Activated CD4-positive, alpha-beta memory T cell treated with anti-CD3 and anti-CD28 coated beads for 36 hours (primary cell): Measurements from ENCODE around the gene S100A7A. TPM values are rescaled to one million over a fixed set of nuclear protein-coding genes. Genes with fewer than 3 reads are reported as not detected.

Source experiments
- CTCF ChIA-PET: fragments of 350-600 bp; sonication (Branson Sonifier 250); formaldehyde crosslinking; loops from one replicate; lab custom pipeline; 2021; ENCODE audit warnings: antibody characterized with exemption, inconsistent platforms; lab: Charles Lee
- POLR2A ChIA-PET: fragments of 350-600 bp; sonication (Branson Sonifier 250); formaldehyde crosslinking; loops from one replicate; lab custom pipeline; 2021; ENCODE audit warnings: antibody characterized with exemption; lab: Charles Lee
- DNase-seq: peaks from one replicate; pipeline ENCODE4 v3.0.0-alpha.2; 2020
- H3K27ac Mint-ChIP-seq: one replicate; pipeline ENCODE4 v1.8.0; 2021; ENCODE audit warnings: mixed read lengths
- H3K27me3 Mint-ChIP-seq: one replicate; pipeline ENCODE4 v1.8.0; 2021; ENCODE audit warnings: mixed read lengths
- H3K36me3 Mint-ChIP-seq: one replicate; pipeline ENCODE4 v1.8.0; 2021; ENCODE audit warnings: mixed read lengths
- H3K4me1 Mint-ChIP-seq: one replicate; pipeline ENCODE4 v1.8.0; 2021; ENCODE audit warnings: low read depth, mixed read lengths
- H3K4me3 Mint-ChIP-seq: one replicate; pipeline ENCODE4 v1.8.0; 2021; ENCODE audit warnings: mild to moderate bottlenecking, mixed read lengths
- H3K9me3 Mint-ChIP-seq: one replicate; pipeline ENCODE4 v1.8.0; 2021; ENCODE audit warnings: mixed read lengths
- intact Hi-C: fragments of 100-400 bp; cut with micrococcal nuclease; formaldehyde crosslinking; loops from one replicate; pipeline ENCODE4 v1.15.1; 2023
- total RNA-seq, 2 experiments: library from RNA; stranded (reverse); gene quantifications; one replicate each; pipeline ENCODE4 v1.2.3, GENCODE V29; 2021

Gene S100A7A
- total RNA-seq, 2 experiments from 2014 or later, result not detected

- no peak overlapping the region for H3K4me3 Mint-ChIP-seq
- ChIA-PET CTCF (interaction anchor here (1.4 kb wide), 1 partner anchor 79 kb away, joined by 3 read pairs; no protein-coding TSS in a partner anchor), POLR2A (no interaction called here)
- no peak overlapping the region for H3K27ac Mint-ChIP-seq
- DNase-seq, result no peak
- peaks cover under 1% of the 10 kb centered on the region for H3K36me3 Mint-ChIP-seq
- peaks cover 6% of the 10 kb centered on the region for H3K4me1 Mint-ChIP-seq
- peaks cover 8% of the 10 kb centered on the region for H3K27me3 Mint-ChIP-seq
- intact Hi-C loops, result no loop called here
- peaks cover 4% of the 10 kb centered on the region for H3K9me3 Mint-ChIP-seq
These were observed 29.3 kb upstream of the S100A7A start for GRCh38 chr1:153387001-153387400.

- peaks cover 3% of the 10 kb centered on the region for H3K9me3 Mint-ChIP-seq
- H3K27ac Mint-ChIP-seq, result no peak overlapping the region
- H3K4me3 Mint-ChIP-seq, result no peak overlapping the region
- CTCF ChIA-PET, result no interaction called here
- H3K36me3 Mint-ChIP-seq, result no peaks in the 10 kb centered on the region
- POLR2A ChIA-PET, result no interaction called here
- H3K4me1 Mint-ChIP-seq, result peaks cover 6% of the 10 kb centered on the region
- DNase-seq, result no peak
- intact Hi-C loops, result no loop called here
- H3K27me3 Mint-ChIP-seq, result peaks cover 4% of the 10 kb centered on the region
These were observed 28.5 kb upstream of the S100A7A start for GRCh38 chr1:153387785-153388184.

- Mint-ChIP-seq H3K36me3 (no peaks in the 10 kb centered on the region), H3K4me3 (no peak overlapping the region), H3K27ac (no peak overlapping the region), H3K4me1 (peaks cover 6% of the 10 kb centered on the region), H3K27me3 (peaks cover 8% of the 10 kb centered on the region), H3K9me3 (no peaks in the 10 kb centered on the region)
- no peak for DNase-seq
- ChIA-PET CTCF (no interaction called here), POLR2A (no interaction called here)
- intact Hi-C loops, result no loop called here
These were observed 26.9 kb upstream of the S100A7A start for GRCh38 chr1:153389401-153389800.

GRCh38 chr1:153389973-153390879 lies 26.1 kb upstream of the S100A7A start:
- POLR2A ChIA-PET, result no interaction called here
- H3K27ac Mint-ChIP-seq, result no peak overlapping the region
- CTCF ChIA-PET, result no interaction called here

GRCh38 chr1:153390938-153391710 lies 25.2 kb upstream of the S100A7A start, which contains the start of gene S100A8:
TSS of gene S100A8 (minus strand) at chr1:153391073. CDS start at chr1:153390535, 538 bp downstream.
- no peak within 1 kb of the TSS for H3K4me3 Mint-ChIP-seq
- H3K4me1 Mint-ChIP-seq, result peaks cover 6% of the 10 kb centered on the region
- POLR2A ChIA-PET, result no interaction called here
- intact Hi-C loops, result no loop called here
- peaks cover 14% of the 10 kb centered on the region for H3K27me3 Mint-ChIP-seq
- H3K9me3 Mint-ChIP-seq, result no peaks in the 10 kb centered on the region
- H3K27ac Mint-ChIP-seq, result no peak within 1 kb of the TSS
- H3K36me3 Mint-ChIP-seq, result no peaks in the 10 kb centered on the region
- no peak for DNase-seq
- CTCF ChIA-PET, result no interaction called here

More at GRCh38 chr1:153389973-153390879, 26.1 kb upstream of the S100A7A start:
- H3K36me3 Mint-ChIP-seq, result no peaks in the 10 kb centered on the region
- intact Hi-C loops, result no loop called here
- peaks cover 9% of the 10 kb centered on the region for H3K27me3 Mint-ChIP-seq
- H3K4me3 Mint-ChIP-seq, result no peak overlapping the region
- DNase-seq, result no peak
- no peaks in the 10 kb centered on the region for H3K9me3 Mint-ChIP-seq
- H3K4me1 Mint-ChIP-seq, result peaks cover 6% of the 10 kb centered on the region

GRCh38 chr1:153392258-153392657 lies 24.1 kb upstream of the S100A7A start:
- intact Hi-C loops, result no loop called here
- no peaks in the 10 kb centered on the region for H3K9me3 Mint-ChIP-seq
- ChIA-PET CTCF (no interaction called here), POLR2A (no interaction called here)
- DNase-seq, result no peak
- no peaks in the 10 kb centered on the region for H3K4me1 Mint-ChIP-seq
- no peaks in the 10 kb centered on the region for H3K36me3 Mint-ChIP-seq
- H3K27ac Mint-ChIP-seq, result no peak overlapping the region
- H3K27me3 Mint-ChIP-seq, result peaks cover 15% of the 10 kb centered on the region
- H3K4me3 Mint-ChIP-seq, result no peak overlapping the region

GRCh38 chr1:153392822-153393221 lies 23.5 kb upstream of the S100A7A start:
- Mint-ChIP-seq H3K27ac (no peak overlapping the region), H3K27me3 (peaks cover 15% of the 10 kb centered on the region), H3K4me3 (no peak overlapping the region), H3K9me3 (no peaks in the 10 kb centered on the region), H3K36me3 (no peaks in the 10 kb centered on the region), H3K4me1 (no peaks in the 10 kb centered on the region)
- ChIA-PET POLR2A (no interaction called here), CTCF (no interaction called here)
- DNase-seq, result no peak
- intact Hi-C loops, result no loop called here

- intact Hi-C loops, result no loop called here
- no peak for DNase-seq
- H3K9me3 Mint-ChIP-seq, result no peaks in the 10 kb centered on the region
- ChIA-PET CTCF (interaction anchor here (1.4 kb wide), 1 partner anchor 42 kb away, joined by 3 read pairs; no protein-coding TSS in a partner anchor), POLR2A (no interaction called here)
- H3K4me3 Mint-ChIP-seq, result no peak overlapping the region
- H3K36me3 Mint-ChIP-seq, result no peaks in the 10 kb centered on the region
- H3K27ac Mint-ChIP-seq, result no peak overlapping the region
- H3K4me1 Mint-ChIP-seq, result no peaks in the 10 kb centered on the region
- peaks cover 16% of the 10 kb centered on the region for H3K27me3 Mint-ChIP-seq
These were observed 22.4 kb upstream of the S100A7A start for GRCh38 chr1:153393926-153394325.

- H3K27me3 Mint-ChIP-seq, result peaks cover 17% of the 10 kb centered on the region
- no peaks in the 10 kb centered on the region for H3K4me1 Mint-ChIP-seq
- no peak for DNase-seq
- H3K36me3 Mint-ChIP-seq, result no peaks in the 10 kb centered on the region
- H3K4me3 Mint-ChIP-seq, result no peak overlapping the region
- intact Hi-C loops, result no loop called here
- POLR2A ChIA-PET, result no interaction called here
- no peaks in the 10 kb centered on the region for H3K9me3 Mint-ChIP-seq
- CTCF ChIA-PET, result interaction anchor here (1.4 kb wide), 1 partner anchor 42 kb away, joined by 3 read pairs; no protein-coding TSS in a partner anchor
- no peak overlapping the region for H3K27ac Mint-ChIP-seq
These were observed 21.9 kb upstream of the S100A7A start for GRCh38 chr1:153394391-153394790.

GRCh38 chr1:153395136-153395685 lies 21.1 kb upstream of the S100A7A start:
- H3K4me1 Mint-ChIP-seq, result no peaks in the 10 kb centered on the region
- no peaks in the 10 kb centered on the region for H3K9me3 Mint-ChIP-seq
- H3K36me3 Mint-ChIP-seq, result no peaks in the 10 kb centered on the region
- CTCF ChIA-PET, result interaction anchor here (0.9 to 1.4 kb wide), 2 partner anchors 9 to 43 kb away, joined by 3 read pairs; no protein-coding TSS in a partner anchor
- no peak for DNase-seq
- peaks cover 15% of the 10 kb centered on the region for H3K27me3 Mint-ChIP-seq
- H3K4me3 Mint-ChIP-seq, result no peak overlapping the region
- intact Hi-C loops, result no loop called here
- H3K27ac Mint-ChIP-seq, result no peak overlapping the region
- POLR2A ChIA-PET, result no interaction called here

GRCh38 chr1:153395776-153396175 lies 20.5 kb upstream of the S100A7A start:
- ChIA-PET CTCF (interaction anchor here (0.9 kb wide), 1 partner anchor 9 kb away, joined by 3 read pairs; no protein-coding TSS in a partner anchor), POLR2A (no interaction called here)
- DNase-seq, result no peak
- Mint-ChIP-seq H3K4me3 (no peak overlapping the region), H3K9me3 (no peaks in the 10 kb centered on the region), H3K27me3 (peaks cover 15% of the 10 kb centered on the region), H3K36me3 (no peaks in the 10 kb centered on the region), H3K4me1 (no peaks in the 10 kb centered on the region), H3K27ac (no peak overlapping the region)
- intact Hi-C loops, result no loop called here

- ChIA-PET CTCF (interaction anchor here (1.1 kb wide), 1 partner anchor 98 kb away, joined by 5 read pairs; no protein-coding TSS in a partner anchor), POLR2A (no interaction called here)
- no peaks in the 10 kb centered on the region for H3K36me3 Mint-ChIP-seq
- intact Hi-C loops, result no loop called here
- H3K27ac Mint-ChIP-seq, result no peak overlapping the region
- H3K4me1 Mint-ChIP-seq, result no peaks in the 10 kb centered on the region
- H3K4me3 Mint-ChIP-seq, result no peak overlapping the region
- H3K9me3 Mint-ChIP-seq, result no peaks in the 10 kb centered on the region
- peaks cover 15% of the 10 kb centered on the region for H3K27me3 Mint-ChIP-seq
- no peak for DNase-seq
These were observed 19.9 kb upstream of the S100A7A start for GRCh38 chr1:153396461-153396860.
